SK-N-MC (cell line): Measurements from ENCODE around the gene KIAA0825.

ENCODE experiments used
- EZH2 ChIP-seq: fragments of 200-600 bp; sonication (generic); IDR thresholded peaks from one replicate; pipeline ENCODE4 v1.6.1; 2017; ENCODE audit warnings: antibody characterized with exemption
- FOXP2 ChIP-seq: optimal IDR thresholded peaks from 2 replicates; pipeline ENCODE3; 2011; ENCODE audit warnings: mild to moderate bottlenecking, moderate library complexity; ENCODE audit not compliant: insufficient read depth; ENCODE audit errors: extremely low read length, control extremely low read depth
- POLR2AphosphoS5 ChIP-seq: IDR thresholded peaks from 2 replicates; pipeline ENCODE4 v1.6.1; 2012; ENCODE audit warnings: mild to moderate bottlenecking, low read depth, low read length, borderline replicate concordance

DNA sequence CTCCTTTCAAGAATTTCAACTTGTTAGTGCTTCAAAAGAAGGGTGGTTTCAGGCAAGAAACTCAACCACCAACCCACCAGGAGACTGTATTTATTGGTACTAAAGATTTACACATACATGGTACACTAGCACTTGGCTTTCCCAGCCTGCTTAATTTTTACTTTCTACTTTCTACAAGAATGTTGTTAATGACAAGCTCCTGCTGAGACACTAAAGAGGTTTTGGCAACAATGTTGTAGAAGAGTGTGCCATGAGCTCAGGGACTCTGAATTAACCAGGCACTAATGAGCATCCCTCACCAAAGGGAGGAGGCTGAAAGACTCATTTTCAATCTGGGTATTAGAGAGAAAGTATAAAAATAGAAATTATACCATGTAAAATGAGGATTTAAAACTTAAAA lies 195.0 kb downstream of the KIAA0825 start:
- TF ChIP-seq EZH2 = no peak
- TF ChIP-seq POLR2AphosphoS5 = no peak
- no peak for TF ChIP-seq FOXP2
